H54 (cell line): ENCODE data around the gene RORB.
A peak's percentile ranks its signal among the peaks of the same experiment; 100 is the strongest.

Experiments used
- DNase-seq: peaks from one replicate; pipeline ENCODE4 v3.0.0; 2011; ENCODE audit warnings: low spot score, mixed read lengths; ENCODE audit not compliant: insufficient read length
- FAIRE-seq: peaks from 3 replicates; lab custom pipeline; 2011; peaks lifted over from hg19 to GRCh38; lab: Jason Lieb, UNC
- POLR2A ChIP-seq: IDR thresholded peaks from 2 replicates; pipeline ENCODE4 v1.6.1; 2011; ENCODE audit warnings: low read depth, mild to moderate bottlenecking, low read length

Gene RORB

DNA sequence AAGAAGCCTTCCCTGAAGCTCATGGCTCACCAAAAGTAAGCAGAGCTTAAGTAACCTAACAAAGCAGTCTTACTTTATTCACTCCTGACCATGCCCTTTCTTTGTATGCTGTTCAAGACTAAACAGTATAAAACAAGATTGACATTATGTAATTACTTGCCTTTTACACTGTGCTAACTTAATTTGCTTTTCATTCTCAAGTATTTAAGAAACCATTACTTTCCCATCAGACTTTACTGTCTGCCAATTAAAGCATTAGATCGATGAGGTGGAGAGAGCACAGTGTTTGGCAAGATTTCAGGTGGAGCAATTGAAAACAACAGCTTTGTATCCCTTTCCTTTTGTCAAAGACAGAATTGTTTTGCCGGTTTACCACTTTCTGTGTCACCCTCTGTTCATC, 98.2 kb downstream of the RORB start:
- no peak for DNase-seq
- no peak for TF ChIP-seq POLR2A
- FAIRE-seq: no peak

DNA sequence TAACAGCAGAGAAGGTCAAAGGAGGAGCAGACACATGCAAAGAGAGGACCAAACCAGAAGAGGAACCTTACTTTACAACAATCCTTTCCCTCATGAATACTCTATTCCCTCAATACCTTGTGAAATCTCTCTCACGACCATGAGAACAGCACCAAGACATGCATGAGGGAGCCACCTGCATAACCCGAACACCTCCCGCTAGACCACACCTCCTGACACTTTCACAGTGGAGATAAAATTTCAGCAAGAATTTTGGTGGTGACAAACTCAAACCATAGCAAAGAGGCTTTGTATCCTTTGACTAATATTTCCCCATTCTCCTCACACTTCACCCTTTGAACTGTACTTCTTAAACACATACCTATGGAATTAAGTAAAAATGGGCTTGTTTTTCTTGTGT, 101.7 kb downstream of the RORB start:
- no peak for TF ChIP-seq POLR2A
- FAIRE-seq: no peak
- DNase-seq: no peak

DNA sequence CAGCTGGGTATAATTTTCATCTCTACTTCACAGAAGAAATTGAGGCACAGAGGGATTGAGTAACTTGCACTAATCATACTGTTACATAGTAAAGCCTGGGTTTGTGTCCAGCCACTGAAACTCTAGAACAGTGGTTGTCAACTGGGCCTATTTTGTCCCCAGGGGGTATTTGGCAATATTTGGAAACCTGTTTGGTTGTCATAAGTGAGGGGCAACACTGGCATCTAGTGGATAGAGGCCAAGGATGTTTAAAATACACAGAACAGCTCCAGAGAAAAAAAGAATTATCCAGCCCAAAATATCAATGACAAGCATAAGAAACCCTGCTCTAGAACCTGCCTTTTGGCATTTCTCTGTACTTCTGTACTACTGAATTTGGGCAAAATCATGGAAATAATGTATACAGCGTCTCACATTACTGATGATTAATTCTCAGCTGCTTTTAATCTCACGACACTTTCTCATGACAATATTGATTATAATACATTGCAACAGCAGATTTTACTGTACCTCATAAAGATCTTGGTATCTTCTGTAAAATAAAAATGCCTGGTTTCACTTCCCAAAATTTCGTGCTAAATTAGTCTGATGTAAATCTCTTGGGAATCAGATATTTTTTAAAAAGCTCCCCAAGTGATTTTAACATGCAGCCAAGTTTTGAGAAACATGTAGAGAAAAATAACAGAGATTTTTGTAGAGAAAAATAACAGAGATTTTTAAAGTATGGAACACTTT, 112.7 kb downstream of the RORB start:
- TF ChIP-seq POLR2A: no peak
- DNase-seq: no peak
- peak; percentile 20 for FAIRE-seq

GRCh38 chr9:74610523-74611061, 113.5 kb downstream of the RORB start:
- DNase-seq (no peak), FAIRE-seq (no peak)
- TF ChIP-seq POLR2A: no peak

- no peak for DNase-seq
- peak; percentile 11 for FAIRE-seq
- no peak for TF ChIP-seq POLR2A
These were observed 133.1 kb downstream of the RORB start for GRCh38 chr9:74630228-74630627.

- peak; percentile 64 for FAIRE-seq
- no peak for DNase-seq
- TF ChIP-seq POLR2A: no peak
These were observed 142.0 kb downstream of the RORB start for GRCh38 chr9:74639112-74639511.

DNA sequence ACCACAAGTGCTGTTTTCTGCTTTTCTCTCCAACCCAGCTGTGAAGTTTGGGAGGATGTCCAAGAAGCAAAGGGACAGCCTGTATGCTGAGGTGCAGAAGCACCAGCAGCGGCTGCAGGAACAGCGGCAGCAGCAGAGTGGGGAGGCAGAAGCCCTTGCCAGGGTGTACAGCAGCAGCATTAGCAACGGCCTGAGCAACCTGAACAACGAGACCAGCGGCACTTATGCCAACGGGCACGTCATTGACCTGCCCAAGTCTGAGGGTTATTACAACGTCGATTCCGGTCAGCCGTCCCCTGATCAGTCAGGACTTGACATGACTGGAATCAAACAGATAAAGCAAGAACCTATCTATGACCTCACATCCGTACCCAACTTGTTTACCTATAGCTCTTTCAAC, 145.2 kb downstream of the RORB start:
- DNase-seq (no peak), FAIRE-seq (no peak)
- no peak for TF ChIP-seq POLR2A

DNA sequence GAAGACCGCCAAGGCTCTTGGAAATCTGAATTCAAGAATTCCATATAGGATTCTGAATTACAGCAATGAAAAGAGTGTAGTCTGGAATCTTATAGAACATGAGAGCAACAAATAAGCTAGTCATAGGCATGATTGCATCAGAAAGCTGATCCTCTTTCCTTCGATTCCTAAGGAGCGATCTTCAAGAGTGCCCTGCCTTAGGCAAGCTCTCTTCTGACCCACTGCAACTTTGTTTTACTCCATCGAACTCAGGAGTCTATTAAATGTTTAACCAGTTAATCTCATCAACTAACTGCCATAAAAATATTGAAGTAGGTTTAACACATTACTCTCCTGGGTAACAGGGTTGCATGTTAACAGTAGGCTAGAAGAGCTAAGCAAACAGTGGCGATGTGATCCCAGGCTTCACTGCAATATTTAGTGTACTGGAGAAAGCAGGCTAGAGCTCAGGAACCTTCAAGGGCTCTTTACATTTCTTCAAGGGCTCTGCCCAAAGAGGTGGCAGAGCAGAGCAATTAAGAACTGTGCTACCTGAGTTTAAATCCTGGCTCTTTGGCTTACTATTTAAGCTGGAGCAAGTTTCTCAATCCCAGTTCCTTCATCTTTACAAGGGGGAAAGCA, 146.3 kb downstream of the RORB start:
- FAIRE-seq (no peak), DNase-seq (no peak)
- no peak for TF ChIP-seq POLR2A

DNA sequence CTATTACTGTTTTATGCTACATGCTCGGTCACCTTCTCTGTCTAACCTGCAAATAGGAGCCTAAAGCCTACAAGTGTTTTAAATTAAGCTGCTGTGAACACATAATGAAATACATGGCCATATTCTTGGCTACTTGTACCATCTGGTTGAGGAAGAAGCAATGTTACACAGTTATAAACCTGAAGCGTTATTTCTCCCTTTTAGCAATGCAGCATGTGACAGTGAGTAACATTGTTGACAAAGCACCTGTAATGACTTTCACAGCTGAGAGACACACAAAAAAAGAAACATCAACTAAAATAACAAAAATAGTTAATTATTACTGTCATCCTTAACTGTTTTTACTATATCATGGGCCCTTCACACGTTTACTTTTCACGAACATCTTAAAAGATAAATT, 146.9 kb downstream of the RORB start:
- DNase-seq (no peak), FAIRE-seq (no peak)
- no peak for TF ChIP-seq POLR2A

DNA sequence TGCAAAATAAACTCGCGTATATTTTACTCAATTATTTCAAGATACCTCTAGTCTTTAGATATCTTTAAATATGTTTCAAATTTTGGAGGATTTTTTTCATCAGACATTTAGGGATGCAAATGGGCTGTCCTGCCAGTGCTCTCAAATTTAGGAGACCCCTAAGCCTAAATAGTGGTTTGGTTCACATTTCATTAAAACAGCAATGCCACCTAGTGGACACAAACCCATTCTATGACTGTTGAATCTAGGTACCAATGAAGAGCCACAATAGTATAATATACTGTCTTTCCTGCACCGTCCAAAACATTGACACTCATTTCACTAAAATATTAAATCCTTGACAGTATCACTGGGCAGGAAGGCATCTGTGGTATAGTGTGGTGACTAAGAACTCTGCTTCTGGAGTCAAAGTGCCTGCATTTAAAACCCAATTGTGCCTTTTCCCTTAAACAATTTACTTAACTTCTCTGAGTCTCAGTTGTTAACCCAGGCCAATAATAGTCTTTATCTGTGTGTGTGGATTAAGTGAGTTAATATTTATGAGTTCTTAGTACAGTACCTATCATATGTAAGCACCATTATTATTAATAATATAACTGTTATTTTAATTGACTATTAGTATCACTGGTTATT, 148.0 kb downstream of the RORB start:
- no peak for TF ChIP-seq POLR2A
- DNase-seq (no peak), FAIRE-seq (peak; percentile 71)

- DNase-seq: no peak
- TF ChIP-seq POLR2A: no peak
- FAIRE-seq: no peak
These were observed 156.4 kb downstream of the RORB start for GRCh38 chr9:74653410-74654080.

- no peak for FAIRE-seq
- DNase-seq: no peak
- no peak for TF ChIP-seq POLR2A
These were observed 165.5 kb downstream of the RORB start for GRCh38 chr9:74662674-74663073.

DNA sequence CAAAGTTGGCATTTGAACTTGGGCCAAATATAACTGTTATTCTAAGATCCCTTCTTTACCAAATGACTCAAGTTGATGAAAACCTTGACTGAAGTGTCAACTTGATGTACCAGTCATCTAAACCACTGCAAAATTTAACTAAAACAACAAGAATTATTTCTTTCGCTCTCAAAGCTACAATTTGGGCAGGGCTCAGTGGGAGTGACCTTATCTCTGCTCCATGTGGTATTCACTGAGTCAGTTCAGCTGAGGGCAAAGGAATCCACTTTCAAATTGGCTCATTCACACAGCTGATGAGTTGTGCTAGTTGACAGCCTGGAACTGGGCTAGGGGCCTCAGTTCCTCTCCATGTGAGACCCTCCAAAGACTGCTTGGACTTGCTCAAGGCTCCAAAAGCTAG, 166.3 kb downstream of the RORB start:
- no peak for TF ChIP-seq POLR2A
- peak; percentile 43 for FAIRE-seq
- DNase-seq: no peak

- no peak for FAIRE-seq
These were observed 169.6 kb downstream of the RORB start for GRCh38 chr9:74666625-74667316.

More at GRCh38 chr9:74666625-74667316, 169.6 kb downstream of the RORB start:
- no peak for DNase-seq
- no peak for TF ChIP-seq POLR2A
